HL-60 (cell line): ENCODE results near the gene GSTO2.

Source experiments
- DNase-seq, 2 experiments: peaks; one replicate each; pipeline ENCODE4 v3.0.0-alpha.2; 2010 to 2020; ENCODE audit warnings: low read depth in 1 of 2, low spot score in 1 of 2
- H3K27ac ChIP-seq: fragments of 250-450 bp; sonication (Bioruptor Pico); replicated peaks from 2 replicates; pipeline ENCODE4 v1.5.1; 2020; ENCODE audit warnings: mild to moderate bottlenecking, moderate library complexity
- H3K27me3 ChIP-seq: fragments of 250-450 bp; sonication (Bioruptor Pico); 2 replicates; pipeline ENCODE4 v1.5.1; 2021; ENCODE audit warnings: mild to moderate bottlenecking, moderate library complexity; ENCODE audit not compliant: insufficient read depth, poor library complexity, severe bottlenecking
- H3K4me3 ChIP-seq: replicated peaks from 2 replicates; pipeline ENCODE4 v1.5.1; 2011; ENCODE audit warnings: mild to moderate bottlenecking, control low read depth, low read length; ENCODE audit not compliant: insufficient read depth
- CTCF ChIP-seq: IDR thresholded peaks from one replicate; pipeline ENCODE4 v1.5.1; 2011; ENCODE audit warnings: low read length, control low read depth, inconsistent platforms; ENCODE audit not compliant: insufficient read depth
- GABPA ChIP-seq: IDR thresholded peaks from 2 replicates; pipeline ENCODE4 v1.6.1; 2012; ENCODE audit warnings: low read depth
- POLR2AphosphoS5 ChIP-seq: IDR thresholded peaks from 2 replicates; pipeline ENCODE4 v1.6.1; 2012; ENCODE audit warnings: low read depth
- REST ChIP-seq: IDR thresholded peaks from 2 replicates; pipeline ENCODE4 v1.6.1; 2012; ENCODE audit warnings: low read depth; ENCODE audit not compliant: insufficient replicate concordance
- SPI1 ChIP-seq: IDR thresholded peaks from 2 replicates; pipeline ENCODE4 v1.6.1; 2012; ENCODE audit warnings: low read depth, mild to moderate bottlenecking, borderline replicate concordance

The GSTO2 gene

DNA sequence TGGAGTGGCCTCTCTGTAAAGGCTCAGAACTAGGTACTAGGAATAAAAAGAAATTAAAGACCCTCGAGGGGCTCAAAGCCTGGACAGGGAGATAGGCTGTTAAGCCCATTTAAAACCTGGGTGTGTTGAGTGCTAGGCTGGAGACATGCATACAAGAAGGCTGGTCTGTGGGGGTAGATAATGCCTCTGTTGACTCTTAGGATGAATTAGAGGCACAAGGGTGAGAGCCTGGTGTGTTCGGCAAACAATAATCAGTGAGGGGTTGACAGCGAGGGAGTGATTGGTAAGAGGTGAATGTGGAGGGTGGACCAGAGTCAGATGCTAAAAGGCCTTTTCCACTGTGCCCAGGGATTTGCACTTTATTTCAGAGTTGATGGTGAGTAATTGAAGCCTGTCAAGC is 12.7 kb downstream of the GSTO2 start:
- Histone ChIP-seq H3K27me3 (no peaks in the 10 kb centered on the region), H3K27ac (no peak overlapping the region), H3K4me3 (no peak overlapping the region)
- DNase-seq = no peak
- no peak for TF ChIP-seq POLR2AphosphoS5
- no peak for TF ChIP-seq CTCF
- TF ChIP-seq SPI1 = no peak
- no peak for TF ChIP-seq REST
- no peak for TF ChIP-seq GABPA

DNA sequence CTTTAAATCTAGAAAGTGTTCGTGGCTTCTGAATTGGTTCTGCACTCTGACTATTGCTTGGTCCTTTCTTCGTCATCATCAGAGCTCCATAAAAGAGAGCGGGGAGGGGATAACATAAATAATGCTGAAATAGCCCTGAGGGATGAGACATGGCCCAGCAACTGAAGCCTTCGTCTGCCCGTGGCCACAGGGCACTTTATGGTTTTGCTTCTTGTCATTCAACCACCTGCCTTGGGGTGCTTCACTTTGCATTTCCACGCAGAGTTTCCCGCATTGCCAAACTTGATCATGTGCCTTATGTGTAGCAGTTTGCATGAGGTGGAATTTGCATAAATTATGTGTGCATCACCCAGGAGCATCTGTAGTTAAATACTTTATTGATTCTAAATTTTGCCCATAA is 15.9 kb downstream of the GSTO2 start:
- DNase-seq = no peak
- Histone ChIP-seq H3K27ac (no peak overlapping the region), H3K27me3 (no peaks in the 10 kb centered on the region), H3K4me3 (no peak overlapping the region)
- TF ChIP-seq CTCF (no peak), SPI1 (no peak), POLR2AphosphoS5 (no peak), GABPA (no peak), REST (no peak)

- no peak overlapping the region for H3K4me3 ChIP-seq
- no peak for TF ChIP-seq GABPA
- TF ChIP-seq SPI1 = no peak
- TF ChIP-seq REST = no peak
- no peak for TF ChIP-seq CTCF
- DNase-seq = no peak
- H3K27me3 ChIP-seq = no peaks in the 10 kb centered on the region
- no peak overlapping the region for H3K27ac ChIP-seq
Observed at GRCh38 chr10:104286939-104287338, 18.0 kb downstream of the GSTO2 start.
